GM10266 (cell line): ENCODE results near the gene SLC22A31.
A peak's percentile ranks its signal among the peaks of the same experiment; 100 is the strongest.

Experiments
- DNase-seq: peaks from one replicate; pipeline ENCODE4 v3.0.0; 2012; ENCODE audit errors: extremely low spot score
- TF ChIP-seq, protein P1 (sequence below): IDR thresholded peaks from 2 replicates; pipeline ENCODE4 v1.5.1; 2012; ENCODE audit warnings: mild to moderate bottlenecking, low read depth; ENCODE audit not compliant: control insufficient read depth, insufficient read depth; ENCODE audit errors: missing control alignments

SLC22A31 gene

DNA sequence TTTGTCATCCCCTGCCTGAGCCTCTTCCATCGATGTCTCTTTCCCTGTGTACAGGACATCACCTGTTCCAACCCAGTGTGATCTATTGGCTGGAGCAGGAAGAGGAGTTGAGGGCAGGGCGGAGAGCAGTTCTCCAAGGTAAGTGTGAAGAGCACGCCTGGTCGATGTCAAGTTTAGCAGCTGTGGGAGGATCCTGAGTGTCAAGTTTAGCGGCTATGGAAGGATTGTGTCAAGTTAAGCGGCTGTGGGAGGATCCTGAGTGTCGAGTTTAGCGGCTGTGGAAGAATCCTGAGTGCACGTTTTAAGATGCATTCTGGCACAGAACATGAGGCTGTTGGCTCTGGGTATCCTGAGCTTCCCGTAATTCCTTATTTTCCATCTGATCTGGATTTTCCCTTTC, 24.3 kb upstream of the SLC22A31 start:
- DNase-seq: no peak
- TF ChIP-seq, protein P1, sequence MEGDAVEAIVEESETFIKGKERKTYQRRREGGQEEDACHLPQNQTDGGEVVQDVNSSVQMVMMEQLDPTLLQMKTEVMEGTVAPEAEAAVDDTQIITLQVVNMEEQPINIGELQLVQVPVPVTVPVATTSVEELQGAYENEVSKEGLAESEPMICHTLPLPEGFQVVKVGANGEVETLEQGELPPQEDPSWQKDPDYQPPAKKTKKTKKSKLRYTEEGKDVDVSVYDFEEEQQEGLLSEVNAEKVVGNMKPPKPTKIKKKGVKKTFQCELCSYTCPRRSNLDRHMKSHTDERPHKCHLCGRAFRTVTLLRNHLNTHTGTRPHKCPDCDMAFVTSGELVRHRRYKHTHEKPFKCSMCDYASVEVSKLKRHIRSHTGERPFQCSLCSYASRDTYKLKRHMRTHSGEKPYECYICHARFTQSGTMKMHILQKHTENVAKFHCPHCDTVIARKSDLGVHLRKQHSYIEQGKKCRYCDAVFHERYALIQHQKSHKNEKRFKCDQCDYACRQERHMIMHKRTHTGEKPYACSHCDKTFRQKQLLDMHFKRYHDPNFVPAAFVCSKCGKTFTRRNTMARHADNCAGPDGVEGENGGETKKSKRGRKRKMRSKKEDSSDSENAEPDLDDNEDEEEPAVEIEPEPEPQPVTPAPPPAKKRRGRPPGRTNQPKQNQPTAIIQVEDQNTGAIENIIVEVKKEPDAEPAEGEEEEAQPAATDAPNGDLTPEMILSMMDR: no peak

DNA sequence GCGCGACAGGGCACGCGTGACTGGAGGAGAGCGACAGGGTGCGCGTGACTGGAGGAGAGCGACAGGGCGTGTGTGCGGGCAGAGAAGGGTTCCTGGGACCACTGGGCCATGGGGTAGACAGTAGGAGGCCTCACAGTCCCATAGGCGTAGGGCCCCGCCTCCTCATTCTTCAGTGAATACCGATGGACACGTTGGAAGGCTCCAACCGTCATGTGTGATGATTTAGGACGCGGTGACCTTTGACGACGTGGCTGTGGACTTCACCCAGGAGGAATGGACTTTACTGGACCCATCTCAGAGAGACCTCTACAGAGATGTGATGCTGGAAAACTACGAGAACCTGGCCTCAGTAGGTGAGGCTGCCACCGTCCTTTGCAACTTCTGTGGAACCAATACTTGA, 22.6 kb upstream of the SLC22A31 start:
- TF ChIP-seq, protein P1: no peak

DNA sequence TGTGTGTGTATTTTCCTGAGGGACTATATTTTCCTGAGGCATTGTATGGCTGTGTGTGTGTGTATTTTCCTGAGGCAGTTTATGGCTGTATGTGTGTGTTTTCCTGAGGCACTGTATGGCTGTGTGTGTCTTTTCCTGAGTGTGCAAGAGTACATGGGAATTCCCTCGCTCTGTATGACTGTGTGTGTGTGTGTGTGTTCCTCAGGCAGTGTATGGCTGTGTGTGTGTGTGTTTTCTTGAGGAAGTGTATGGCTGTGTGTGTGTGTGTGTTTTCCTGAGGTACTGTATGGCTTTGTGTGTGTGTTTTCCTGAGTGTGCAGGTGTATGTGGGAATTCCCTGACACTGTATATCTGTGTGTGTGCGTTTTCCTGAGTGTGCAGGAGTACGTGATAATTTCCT, 21.3 kb upstream of the SLC22A31 start:
- TF ChIP-seq, protein P1: no peak
- DNase-seq: no peak

More for the DNA sequence above, 22.6 kb upstream of the SLC22A31 start:
- DNase-seq: no peak

DNA sequence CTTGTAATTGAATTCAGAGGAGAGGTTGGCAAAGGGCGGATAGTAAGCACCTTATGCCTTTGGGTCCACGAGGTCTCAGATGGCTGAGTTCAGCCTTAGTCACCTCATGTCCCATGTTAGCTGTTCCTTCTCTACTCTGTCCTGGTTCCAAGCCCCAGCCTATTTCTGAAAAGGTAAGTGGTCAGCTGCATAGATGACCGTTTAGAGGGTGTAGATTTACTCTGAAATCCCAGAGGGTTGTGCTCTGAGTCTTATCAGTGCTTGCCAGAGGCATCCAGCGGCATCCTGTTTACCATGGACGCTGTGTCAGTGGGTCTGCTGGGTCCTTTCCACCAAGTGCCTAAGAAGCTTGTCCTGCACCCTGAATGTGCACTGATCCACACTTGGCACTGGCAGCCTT, 19.0 kb upstream of the SLC22A31 start:
- DNase-seq: no peak
- TF ChIP-seq, protein P1: no peak

DNA sequence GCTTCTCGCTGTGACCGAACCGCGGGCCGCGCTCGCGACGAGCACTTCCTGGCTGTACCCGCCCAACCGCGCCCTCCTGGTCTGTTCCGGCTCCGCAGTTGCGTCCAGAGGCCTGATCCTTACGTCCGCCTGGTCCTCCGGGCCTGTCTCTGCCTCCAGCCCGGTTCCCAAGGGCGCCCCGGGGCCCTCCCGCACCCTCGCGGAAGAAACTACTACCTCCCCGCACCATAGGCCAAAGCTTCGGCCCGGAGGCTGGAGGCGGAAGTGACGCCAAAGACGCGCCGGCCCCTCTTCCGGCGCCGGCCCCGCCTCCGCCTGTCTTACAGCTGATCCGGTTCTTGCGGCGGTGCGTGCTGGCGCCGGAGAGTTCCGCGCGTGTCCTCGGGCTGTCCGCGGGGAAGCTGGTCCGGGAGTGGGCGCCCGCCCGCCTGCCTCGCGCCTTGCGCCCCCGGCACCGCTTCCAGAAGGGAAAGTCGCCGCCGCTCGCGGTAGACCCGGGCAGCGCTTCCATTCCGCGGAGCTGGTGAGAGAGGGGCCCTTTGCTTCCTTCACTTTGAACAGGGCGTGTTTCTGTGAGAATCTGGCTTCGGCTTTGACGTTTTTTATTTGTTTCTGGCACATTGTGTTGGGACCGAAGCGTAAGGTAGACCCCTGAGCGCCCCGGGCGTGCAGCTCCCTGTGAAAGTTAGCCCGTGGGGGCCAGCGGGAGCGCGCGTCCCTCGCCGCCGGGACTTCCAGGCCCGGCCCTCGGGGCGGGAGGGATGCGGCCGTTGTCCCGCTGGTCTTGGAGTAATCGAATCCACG, 17.3 kb upstream of the SLC22A31 start, which contains the start of gene ZNF778:
Gene ZNF778, plus strand, starts transcription at position 316 of the 804 bp plus-strand sequence. CDS start 3,425 bp downstream, outside the sequence.
- peak; percentile 95 for DNase-seq
- TF ChIP-seq, protein P1: no peak

DNA sequence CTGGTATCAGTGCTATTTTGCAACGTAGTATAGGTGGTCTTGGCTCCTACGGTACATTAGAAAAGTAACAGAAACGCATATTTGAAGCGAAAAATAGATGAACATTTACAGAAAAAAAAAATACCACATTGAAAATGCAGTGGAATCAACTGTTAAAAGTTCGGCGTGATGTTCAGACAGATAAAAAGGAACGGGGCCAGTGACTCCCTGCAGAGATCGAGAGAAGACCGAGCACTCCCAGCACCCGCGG, 16.7 kb upstream of the SLC22A31 start:
- TF ChIP-seq, protein P1: no peak
- DNase-seq: no peak

DNA sequence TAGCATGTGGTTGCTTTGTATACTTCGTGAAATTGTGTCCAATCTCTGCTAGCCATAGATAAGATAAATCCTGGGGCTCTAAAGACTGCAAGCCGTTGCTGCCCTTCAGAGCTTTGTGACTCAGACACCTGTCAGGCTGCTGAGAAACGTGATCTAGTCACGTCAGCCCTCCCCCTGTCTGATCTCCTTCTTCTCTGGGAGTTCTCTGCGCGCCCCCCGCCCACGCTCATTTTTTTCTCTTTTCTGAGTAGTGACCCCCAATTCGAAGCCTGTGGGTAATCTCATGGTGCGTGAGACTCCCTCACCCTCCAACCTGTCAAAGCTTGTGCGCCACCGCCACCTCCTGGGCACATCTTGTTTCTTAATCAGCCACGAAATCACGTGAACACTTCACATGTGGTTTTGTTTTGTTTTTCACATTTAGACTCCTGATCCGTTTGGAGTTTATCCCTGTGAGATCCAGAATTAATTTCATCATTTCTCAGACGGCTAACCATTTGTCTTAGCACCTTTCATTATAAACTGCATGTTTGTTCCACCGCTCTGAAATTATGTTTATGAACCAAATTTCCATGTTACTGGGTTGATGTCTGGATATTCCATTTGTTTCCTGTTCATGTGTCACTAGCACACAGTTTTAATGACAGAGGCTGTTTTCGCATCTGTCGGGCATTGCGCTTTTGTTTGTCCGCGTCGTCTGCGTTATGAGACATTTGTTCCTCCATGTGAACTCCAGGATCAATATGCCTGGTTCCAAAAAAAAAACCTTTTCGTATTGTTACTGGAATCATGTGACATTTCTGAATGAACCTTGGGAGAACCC, 16.2 kb upstream of the SLC22A31 start:
- TF ChIP-seq, protein P1: peak; percentile 89

More for the DNA sequence above, 16.2 kb upstream of the SLC22A31 start:
- DNase-seq: peak; percentile 88
